ENCODE measurements around the gene SLC39A11. TPM values are rescaled to one million over a fixed set of nuclear protein-coding genes. Genes with fewer than 3 reads are reported as not detected.
A peak's percentile ranks its signal among the peaks of the same experiment; 100 is the strongest.
"Not testable (repeated sequence)": the region's sequence is repeated elsewhere in the genome, so short reads cannot be mapped to it uniquely, and the experiment has no call there.

The SLC39A11 gene
- total and polyA plus RNA-seq, 8 donors, result 13.6 to 49.0 (median 17.5) TPM

DNA sequence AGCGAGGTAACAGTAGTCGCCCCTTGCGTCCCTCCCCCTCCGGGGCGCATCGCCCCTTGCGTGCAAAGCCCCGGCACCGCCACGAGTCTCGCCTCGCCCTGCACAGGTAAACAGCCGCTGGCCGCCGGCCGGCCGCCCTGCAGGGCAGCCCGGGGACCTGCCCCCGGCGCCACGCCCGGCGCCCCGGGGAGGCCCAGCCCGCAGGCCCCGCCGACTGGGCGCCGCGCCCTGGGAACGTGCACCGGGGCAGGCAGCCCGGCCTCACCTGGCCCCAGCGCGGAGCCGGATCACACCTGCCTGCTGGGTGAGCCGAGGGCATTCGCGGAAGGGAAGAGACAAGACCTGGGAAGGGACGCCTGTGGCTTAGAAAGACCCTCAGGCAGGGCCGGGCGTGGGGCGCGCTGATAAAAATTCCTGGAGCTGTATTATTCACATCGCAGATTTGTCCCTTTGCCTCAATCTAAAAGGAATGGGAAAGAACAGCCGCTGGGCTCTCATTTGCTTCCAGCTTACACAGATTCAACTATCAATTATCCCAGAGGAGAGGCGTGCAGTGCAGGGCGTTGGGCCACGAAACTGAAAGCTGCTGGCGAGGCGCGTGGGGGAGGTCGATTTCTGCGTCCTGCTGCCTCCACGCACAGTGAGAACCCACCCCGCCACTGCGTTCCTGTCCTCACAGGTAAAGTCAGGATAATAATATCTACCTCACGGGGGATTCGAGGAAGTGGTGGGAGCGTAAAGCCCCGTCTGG lies 451.9 kb downstream of the SLC39A11 start:
- Histone ChIP-seq H3K27ac (no peak overlapping the region), H3K36me3 (no peaks in the 10 kb centered on the region)

DNA sequence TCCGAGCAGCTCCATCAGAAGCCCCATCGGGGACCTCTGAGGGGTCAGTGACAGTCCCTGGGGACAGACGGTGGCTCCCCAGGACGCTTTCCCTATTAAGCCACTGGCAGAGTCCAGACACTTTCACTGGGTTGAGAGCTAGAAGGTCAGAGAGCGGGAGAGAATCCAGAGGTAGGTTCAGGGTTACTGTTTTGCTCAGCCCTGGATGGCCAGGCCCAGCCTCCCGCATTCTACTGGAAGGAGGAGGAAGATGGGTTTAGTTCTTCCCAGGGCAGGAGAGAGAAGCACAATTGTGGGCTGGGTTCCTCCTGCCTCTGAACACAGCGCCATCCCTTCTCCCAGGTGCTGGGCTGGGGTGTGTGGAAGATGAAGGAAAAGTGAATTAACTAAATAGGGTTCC lies 452.8 kb downstream of the SLC39A11 start:
- TF ChIP-seq, protein P1, sequence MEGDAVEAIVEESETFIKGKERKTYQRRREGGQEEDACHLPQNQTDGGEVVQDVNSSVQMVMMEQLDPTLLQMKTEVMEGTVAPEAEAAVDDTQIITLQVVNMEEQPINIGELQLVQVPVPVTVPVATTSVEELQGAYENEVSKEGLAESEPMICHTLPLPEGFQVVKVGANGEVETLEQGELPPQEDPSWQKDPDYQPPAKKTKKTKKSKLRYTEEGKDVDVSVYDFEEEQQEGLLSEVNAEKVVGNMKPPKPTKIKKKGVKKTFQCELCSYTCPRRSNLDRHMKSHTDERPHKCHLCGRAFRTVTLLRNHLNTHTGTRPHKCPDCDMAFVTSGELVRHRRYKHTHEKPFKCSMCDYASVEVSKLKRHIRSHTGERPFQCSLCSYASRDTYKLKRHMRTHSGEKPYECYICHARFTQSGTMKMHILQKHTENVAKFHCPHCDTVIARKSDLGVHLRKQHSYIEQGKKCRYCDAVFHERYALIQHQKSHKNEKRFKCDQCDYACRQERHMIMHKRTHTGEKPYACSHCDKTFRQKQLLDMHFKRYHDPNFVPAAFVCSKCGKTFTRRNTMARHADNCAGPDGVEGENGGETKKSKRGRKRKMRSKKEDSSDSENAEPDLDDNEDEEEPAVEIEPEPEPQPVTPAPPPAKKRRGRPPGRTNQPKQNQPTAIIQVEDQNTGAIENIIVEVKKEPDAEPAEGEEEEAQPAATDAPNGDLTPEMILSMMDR (IDR thresholded peaks at IDR 0.05), result no peak
- no peaks in the 10 kb centered on the region for H3K4me1 ChIP-seq
- no peaks in the 10 kb centered on the region for H3K36me3 ChIP-seq
- intact Hi-C loops (cut with DNase I), result no loop called here
- ATAC-seq, result no peak
- DNase-seq, result no peak
- H3K9me3 ChIP-seq, result no peaks in the 10 kb centered on the region
- no peak overlapping the region for H3K27ac ChIP-seq
- H3K27me3 ChIP-seq, result peaks cover 0 to 22% of the 10 kb centered on the region in 2 donors
- H3K4me3 ChIP-seq, result no peak overlapping the region

More for the DNA sequence above, 451.9 kb downstream of the SLC39A11 start:
- Histone ChIP-seq H3K27me3 (peaks cover 0 to 22% of the 10 kb centered on the region in 2 donors), H3K9me3 (no peaks in the 10 kb centered on the region), H3K4me1 (no peaks in the 10 kb centered on the region), H3K4me3 (no peak overlapping the region)
- ATAC-seq (peak; percentile 93), DNase-seq (peak in 1 of 4 donors; percentile 87)
- intact Hi-C loops (cut with DNase I), result no loop called here
- TF ChIP-seq, protein P1 (IDR thresholded peaks at IDR 0.05), result no peak

DNA sequence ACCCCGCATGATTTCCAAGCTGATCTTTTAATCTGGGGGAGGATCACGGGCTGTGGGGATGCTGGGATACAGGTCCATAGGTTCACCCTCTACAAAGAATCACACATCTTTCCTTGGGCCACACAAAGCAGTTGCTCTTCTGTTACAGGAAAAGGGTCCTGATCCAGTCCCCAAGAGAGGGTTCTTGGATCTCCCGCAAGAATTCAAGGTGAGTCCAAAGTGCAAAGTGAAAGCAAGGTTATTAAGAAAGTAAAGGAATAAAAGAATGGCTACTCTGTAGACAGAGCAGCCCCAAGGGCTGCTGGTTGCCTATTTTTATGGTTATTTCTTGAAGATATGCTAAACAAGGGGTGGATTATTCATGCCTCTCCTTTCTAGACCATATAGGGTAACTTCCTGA lies 453.6 kb downstream of the SLC39A11 start:
- H3K36me3 ChIP-seq; H3K9me3 ChIP-seq; H3K4me1 ChIP-seq; H3K4me3 ChIP-seq; DNase-seq; H3K27ac ChIP-seq; intact Hi-C loops (cut with DNase I); ATAC-seq: not testable (repeated sequence)
- H3K27me3 ChIP-seq, result peaks cover 0 to 22% of the 10 kb centered on the region in 2 donors

DNA sequence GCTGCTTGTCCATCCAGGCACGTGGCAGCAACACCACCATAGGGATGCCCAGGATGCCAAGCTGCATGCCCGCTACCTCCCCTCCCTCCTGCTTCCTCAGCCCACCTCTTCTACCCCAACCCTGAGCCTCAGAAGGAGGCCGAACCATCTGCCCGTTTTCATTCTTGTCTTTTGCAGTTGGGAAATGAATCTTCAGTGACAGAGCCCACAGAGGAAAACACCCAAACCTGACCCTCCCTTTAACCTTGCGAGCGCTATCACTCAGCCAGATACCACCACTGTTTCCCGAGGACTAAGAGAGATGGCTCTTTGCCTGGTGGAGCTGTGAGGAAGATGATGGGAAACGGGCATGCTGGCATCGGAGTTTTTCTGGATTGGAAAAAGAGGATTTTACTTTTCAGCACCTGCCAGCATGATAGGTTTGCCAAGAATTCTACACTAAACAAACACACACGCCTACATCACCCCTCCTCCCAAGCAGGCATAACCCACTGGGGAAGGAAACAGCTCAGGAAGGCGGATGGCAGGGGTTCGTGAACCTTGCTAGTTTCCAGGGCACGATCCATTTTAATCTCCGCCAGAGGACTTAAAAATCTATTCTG lies 457.4 kb downstream of the SLC39A11 start:
- TF ChIP-seq, protein P1 (IDR thresholded peaks at IDR 0.05), result no peak
- no peaks in the 10 kb centered on the region for H3K4me1 ChIP-seq
- no peak for DNase-seq
- peaks cover 0 to 7% of the 10 kb centered on the region in 2 donors for H3K27me3 ChIP-seq
- H3K9me3 ChIP-seq, result no peaks in the 10 kb centered on the region
- no peak for ATAC-seq
- H3K36me3 ChIP-seq, result no peaks in the 10 kb centered on the region
- H3K27ac ChIP-seq, result no peak overlapping the region
- intact Hi-C loops (cut with DNase I), result no loop called here
- no peak overlapping the region for H3K4me3 ChIP-seq

- DNase-seq, result no peak
- Histone ChIP-seq H3K4me3 (no peak overlapping the region), H3K27me3 (peaks cover 0 to 2% of the 10 kb centered on the region in 2 donors), H3K36me3 (no peaks in the 10 kb centered on the region), H3K27ac (no peak overlapping the region), H3K9me3 (no peaks in the 10 kb centered on the region), H3K4me1 (no peaks in the 10 kb centered on the region)
- TF ChIP-seq, protein P1 (IDR thresholded peaks at IDR 0.05), result no peak
- no peak for ATAC-seq
- intact Hi-C loops (cut with DNase I), result no loop called here
Measured at GRCh38 chr17:72634621-72635020, 457.9 kb downstream of the SLC39A11 start.
